Measurements from ENCODE around the gene MEOX2. TPM values are rescaled to one million over a fixed set of nuclear protein-coding genes. Genes with fewer than 3 reads are reported as not detected.

The MEOX2 gene
- total RNA-seq, 1 experiment from 2014 or later, result not detected

- H4K20me1 ChIP-seq (ENCODE audit: control insufficient read depth, insufficient read depth, insufficient read length), result peaks cover 6% of the 10 kb centered on the region
- peaks cover 55% of the 10 kb centered on the region for H3K27me3 Mint-ChIP-seq (ENCODE audit: low read depth)
- no peak overlapping the region for H2BK5ac ChIP-seq (ENCODE audit: insufficient read length, low read length)
- H4K5ac ChIP-seq (ENCODE audit: insufficient read length, low read depth, low read length), result no peak overlapping the region
- no peak overlapping the region for H3K4ac ChIP-seq (ENCODE audit: low read depth, low read length)
- no peak overlapping the region for H3K14ac ChIP-seq (ENCODE audit: insufficient read depth, low read length)
- H3T11ph ChIP-seq (ENCODE audit: low read length), result no peak overlapping the region
- H3K4me2 ChIP-seq (ENCODE audit: insufficient read depth, insufficient read length, low read length), result peak overlapping the region; percentile 40
- no CpG with 5 or more reads among the region's 2 CpGs for WGBS (ENCODE audit: extremely low coverage, insufficient read length, low lambda C conversion rate)
- peaks cover 35% of the 10 kb centered on the region for H3K27me3 ChIP-seq (ENCODE audit: insufficient read depth, low read length)
- H3K9me3 ChIP-seq (ENCODE audit: control insufficient read depth, low read depth, low read length), result no peaks in the 10 kb centered on the region
- no peak overlapping the region for H2AK5ac ChIP-seq (ENCODE audit: insufficient read length, low read length)
- H3K4me3 Mint-ChIP-seq, result 0 out of 5 replicates have a peak overlapping the region, but pooled peaks of 1 of the 2 experiments have one; percentile 13
- no peak overlapping the region for H3K9ac ChIP-seq (ENCODE audit: extremely low read depth, insufficient read length, low read length)
- H3K23ac ChIP-seq (ENCODE audit: insufficient read length, low read depth, low read length), result no peak overlapping the region
- H2BK20ac ChIP-seq (ENCODE audit: low read depth, low read length, poor library complexity, severe bottlenecking), result no peak overlapping the region
- H3K79me2 ChIP-seq (ENCODE audit: insufficient read depth, low read length), result no peaks in the 10 kb centered on the region
- H2BK15ac ChIP-seq (ENCODE audit: low read depth, low read length), result no peak overlapping the region
- peaks cover 40 to 47% of the 10 kb centered on the region in 2 experiments for H3K4me1 Mint-ChIP-seq
- no peaks in the 10 kb centered on the region for H3K79me1 ChIP-seq (ENCODE audit: insufficient read depth, low read depth, low read length, poor library complexity, severe bottlenecking)
- no peaks in the 10 kb centered on the region; a peak in 1 of 5 replicates for H3K9me3 Mint-ChIP-seq
- H3K23me2 ChIP-seq (ENCODE audit: insufficient read length, low read depth, low read length, poor library complexity, severe bottlenecking), result peaks cover 29% of the 10 kb centered on the region
- H3K56ac ChIP-seq (ENCODE audit: insufficient read length, low read depth, low read length), result no peak overlapping the region
- no peak overlapping the region for H3K27ac ChIP-seq (ENCODE audit: insufficient read length, low read depth, low read length)
- no peak overlapping the region for H2BK120ac ChIP-seq (ENCODE audit: low read depth, low read length, poor library complexity, severe bottlenecking)
- H3K4me1 ChIP-seq (ENCODE audit: insufficient read depth, low read length), result peaks cover 6% of the 10 kb centered on the region; the same call in 1 of the 2 replicates
- H4K8ac ChIP-seq (replicated peaks; ENCODE audit: insufficient read length, low read depth, low read length), result no peak overlapping the region
- no peak for DNase-seq
- no peak overlapping the region for H4K91ac ChIP-seq (ENCODE audit: insufficient read length, low read depth, low read length)
- TF ChIP-seq CTCF (conservative IDR thresholded peaks at IDR 0.05), result no peak
- H3K36me3 Mint-ChIP-seq (ENCODE audit: insufficient read depth in 1 of 3, low read depth in 3 of 3), result no peaks in the 10 kb centered on the region
- H2BK12ac ChIP-seq (ENCODE audit: insufficient read length, low read depth, low read length), result no peak overlapping the region
- H3K27ac Mint-ChIP-seq, result no peak overlapping the region
- no peak overlapping the region for H3K18ac ChIP-seq (ENCODE audit: insufficient read length, low read depth, low read length)
- no peak overlapping the region for H2AFZ ChIP-seq (ENCODE audit: low read length)
Observed at GRCh38 chr7:15688911-15689310, 2.4 kb upstream of the MEOX2 start.
